ENCODE measurements around the gene SYNPO. TPM values are rescaled to one million over a fixed set of nuclear protein-coding genes. Genes with fewer than 3 reads are reported as not detected.

The SYNPO gene
- total RNA-seq, 2 donors from 2014 or later = 4.2 to 4.5 TPM

GRCh38 chr5:150593593-150593992 is 46.9 kb upstream of the SYNPO start:
- Histone ChIP-seq H3K4me3 (ENCODE audit: low read length) (no peak overlapping the region), H3K27ac (ENCODE audit: low read depth, low read length) (no peak overlapping the region), H3K4me1 (ENCODE audit: control insufficient read depth, insufficient read depth, low read length) (peaks cover 14% of the 10 kb centered on the region), H3K36me3 (ENCODE audit: control insufficient read depth, insufficient read depth, low read length) (no peaks in the 10 kb centered on the region), H3K27me3 (ENCODE audit: control insufficient read depth, insufficient read depth, low read length, poor library complexity, severe bottlenecking) (no peaks in the 10 kb centered on the region), H3K9ac (ENCODE audit: extremely low read depth, low read length, poor library complexity, severe bottlenecking) (no peak overlapping the region), H3K9me3 (ENCODE audit: control insufficient read depth, low read length) (no peaks in the 10 kb centered on the region)
- H3K4me1 Mint-ChIP-seq = peaks cover 43% of the 10 kb centered on the region
- no peak overlapping the region for H3K4me3 Mint-ChIP-seq
- H3K27ac Mint-ChIP-seq = no peak overlapping the region
- TF ChIP-seq, protein P1, sequence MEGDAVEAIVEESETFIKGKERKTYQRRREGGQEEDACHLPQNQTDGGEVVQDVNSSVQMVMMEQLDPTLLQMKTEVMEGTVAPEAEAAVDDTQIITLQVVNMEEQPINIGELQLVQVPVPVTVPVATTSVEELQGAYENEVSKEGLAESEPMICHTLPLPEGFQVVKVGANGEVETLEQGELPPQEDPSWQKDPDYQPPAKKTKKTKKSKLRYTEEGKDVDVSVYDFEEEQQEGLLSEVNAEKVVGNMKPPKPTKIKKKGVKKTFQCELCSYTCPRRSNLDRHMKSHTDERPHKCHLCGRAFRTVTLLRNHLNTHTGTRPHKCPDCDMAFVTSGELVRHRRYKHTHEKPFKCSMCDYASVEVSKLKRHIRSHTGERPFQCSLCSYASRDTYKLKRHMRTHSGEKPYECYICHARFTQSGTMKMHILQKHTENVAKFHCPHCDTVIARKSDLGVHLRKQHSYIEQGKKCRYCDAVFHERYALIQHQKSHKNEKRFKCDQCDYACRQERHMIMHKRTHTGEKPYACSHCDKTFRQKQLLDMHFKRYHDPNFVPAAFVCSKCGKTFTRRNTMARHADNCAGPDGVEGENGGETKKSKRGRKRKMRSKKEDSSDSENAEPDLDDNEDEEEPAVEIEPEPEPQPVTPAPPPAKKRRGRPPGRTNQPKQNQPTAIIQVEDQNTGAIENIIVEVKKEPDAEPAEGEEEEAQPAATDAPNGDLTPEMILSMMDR (conservative IDR thresholded peaks at IDR 0.05) = no peak
- no peak for DNase-seq
- no peaks in the 10 kb centered on the region for H3K36me3 Mint-ChIP-seq (ENCODE audit: low read depth)
- no peaks in the 10 kb centered on the region for H3K9me3 Mint-ChIP-seq
- no peaks in the 10 kb centered on the region for H3K27me3 Mint-ChIP-seq (ENCODE audit: insufficient read depth)
- WGBS, 2 experiments (ENCODE audit: insufficient coverage in 1 of 2, insufficient read length in 1 of 2) = 81% methylated on average over 4 of the region's 4 CpGs; no CpG with 5 or more reads in 1 of the 2 experiments

GRCh38 chr5:150593996-150594395 is 46.5 kb upstream of the SYNPO start:
- Histone ChIP-seq H3K4me3 (ENCODE audit: low read length) (no peak overlapping the region), H3K9me3 (ENCODE audit: control insufficient read depth, low read length) (no peaks in the 10 kb centered on the region), H3K4me1 (ENCODE audit: control insufficient read depth, insufficient read depth, low read length) (peaks cover 14% of the 10 kb centered on the region), H3K36me3 (ENCODE audit: control insufficient read depth, insufficient read depth, low read length) (no peaks in the 10 kb centered on the region), H3K27ac (ENCODE audit: low read depth, low read length) (no peak overlapping the region), H3K27me3 (ENCODE audit: control insufficient read depth, insufficient read depth, low read length, poor library complexity, severe bottlenecking) (no peaks in the 10 kb centered on the region), H3K9ac (ENCODE audit: extremely low read depth, low read length, poor library complexity, severe bottlenecking) (no peak overlapping the region)
- Mint-ChIP-seq H3K4me1 (peaks cover 43% of the 10 kb centered on the region), H3K9me3 (no peaks in the 10 kb centered on the region), H3K27ac (no peak overlapping the region), H3K4me3 (no peak overlapping the region), H3K36me3 (ENCODE audit: low read depth) (no peaks in the 10 kb centered on the region), H3K27me3 (ENCODE audit: insufficient read depth) (no peaks in the 10 kb centered on the region)
- DNase-seq = no peak
- 91% methylated on average over 4 to 7 of the region's 7 CpGs for whole genome bisulfite sequencing, 2 experiments (ENCODE audit: insufficient coverage in 1 of 2, insufficient read length in 1 of 2)
- TF ChIP-seq, protein P1 (conservative IDR thresholded peaks at IDR 0.05) = no peak

DNA sequence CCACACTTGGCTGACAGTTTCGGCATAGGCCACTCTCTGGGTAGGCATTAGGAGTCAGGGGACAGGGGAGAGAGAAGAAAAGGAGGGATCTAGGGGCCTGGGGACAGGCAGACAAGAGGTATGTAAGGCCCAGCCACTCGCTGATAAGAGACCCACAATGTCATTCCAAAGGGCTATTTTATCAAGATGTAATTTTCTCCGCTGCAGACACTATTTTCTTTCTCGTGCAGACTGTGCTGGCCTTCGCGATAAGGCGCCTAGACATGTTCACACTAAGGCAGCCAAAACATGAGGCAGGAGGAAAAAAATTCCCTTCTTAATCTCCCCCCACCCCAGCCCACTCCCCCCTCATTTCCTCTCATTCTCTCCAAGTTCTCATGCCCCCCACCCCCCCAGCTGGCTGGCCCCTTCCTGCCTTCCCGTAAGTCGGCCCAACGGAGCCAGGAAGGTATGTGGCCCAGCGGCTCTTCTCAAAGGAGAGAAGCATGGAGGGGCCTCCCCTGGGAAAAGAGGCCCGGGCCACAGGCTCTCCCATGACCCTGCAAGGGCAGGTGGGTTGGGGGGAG is 44.9 kb upstream of the SYNPO start:
- no peak overlapping the region for H3K4me3 ChIP-seq (ENCODE audit: low read length)
- H3K27ac ChIP-seq (ENCODE audit: low read depth, low read length) = no peak overlapping the region
- DNase-seq = no peak
- H3K9me3 ChIP-seq (ENCODE audit: control insufficient read depth, low read length) = no peaks in the 10 kb centered on the region
- no peaks in the 10 kb centered on the region for H3K27me3 ChIP-seq (ENCODE audit: control insufficient read depth, insufficient read depth, low read length, poor library complexity, severe bottlenecking)
- peaks cover 14% of the 10 kb centered on the region for H3K4me1 ChIP-seq (ENCODE audit: control insufficient read depth, insufficient read depth, low read length)
- Mint-ChIP-seq H3K9me3 (no peaks in the 10 kb centered on the region), H3K27me3 (ENCODE audit: insufficient read depth) (no peaks in the 10 kb centered on the region), H3K4me3 (no peak overlapping the region), H3K4me1 (peaks cover 40% of the 10 kb centered on the region), H3K36me3 (ENCODE audit: low read depth) (no peaks in the 10 kb centered on the region), H3K27ac (no peak overlapping the region)
- TF ChIP-seq, protein P1 (conservative IDR thresholded peaks at IDR 0.05) = no peak
- H3K36me3 ChIP-seq (ENCODE audit: control insufficient read depth, insufficient read depth, low read length) = no peaks in the 10 kb centered on the region
- 81 to 85% methylated on average over 7 to 12 of the region's 12 CpGs for WGBS, 2 experiments (ENCODE audit: insufficient coverage in 1 of 2, insufficient read length in 1 of 2)
- H3K9ac ChIP-seq (ENCODE audit: extremely low read depth, low read length, poor library complexity, severe bottlenecking) = no peak overlapping the region
